ENCODE data around the gene FAM200C. TPM values are rescaled to one million over a fixed set of nuclear protein-coding genes. Genes with fewer than 3 reads are reported as not detected.

Gene FAM200C
- total and polyA plus RNA-seq, 2 of the 8 experiments (the other 6 are each of a cell fraction or from before 2014, with no cell fraction given) = 2.6 to 7.3 TPM

GRCh38 chr5:160441311-160441781 is 41.5 kb upstream of the FAM200C start:
- Histone ChIP-seq H4K20me1 (replicated peaks in 1 of 2; ENCODE audit: control insufficient read depth in 1 of 2, insufficient read depth in 2 of 2, low read length in 2 of 2) (no peaks in the 10 kb centered on the region), H2BK20ac (ENCODE audit: low read length) (no peak overlapping the region), H3K79me1 (ENCODE audit: low read depth, low read length) (no peaks in the 10 kb centered on the region), H3K4me1 (replicated peaks in 1 of 4; ENCODE audit: control insufficient read depth in 3 of 4, insufficient read depth in 4 of 4, low read length in 3 of 4) (no peaks in the 10 kb centered on the region), H3K56ac (replicated peaks; ENCODE audit: insufficient read length, low read depth, low read length) (no peak overlapping the region), H3K4ac (replicated peaks; ENCODE audit: insufficient read length, low read depth, low read length) (no peak overlapping the region), H3K79me2 (ENCODE audit: control insufficient read depth in 1 of 2, insufficient read depth in 2 of 2, low read length in 2 of 2) (no peaks in the 10 kb centered on the region), H2BK12ac (ENCODE audit: low read depth, low read length) (no peak overlapping the region), H3K14ac (ENCODE audit: insufficient read length) (no peak overlapping the region), H3K9me3 (ENCODE audit: insufficient read depth in 2 of 2, low read depth in 1 of 2, low read length in 1 of 2) (no peaks in the 10 kb centered on the region), H3K23ac (ENCODE audit: insufficient read length) (no peak overlapping the region), H3K23me2 (ENCODE audit: low read depth, low read length) (no peaks in the 10 kb centered on the region; the same call in 1 of the 2 replicates), H4K8ac (ENCODE audit: extremely low read depth, insufficient read depth, low read length) (no peak overlapping the region), H3K27ac (ENCODE audit: low read depth, low read length) (no peak overlapping the region), H2BK15ac (ENCODE audit: low read length) (no peak overlapping the region), H3K36me3 (ENCODE audit: control insufficient read depth in 2 of 4, insufficient read depth in 4 of 4, low read length in 3 of 4) (no peaks in the 10 kb centered on the region), H3K4me3 (ENCODE audit: extremely low read depth in 1 of 4, insufficient read depth in 2 of 4, low read depth in 3 of 4, low read length in 4 of 4) (no peak overlapping the region), H2BK120ac (replicated peaks; ENCODE audit: low read depth, low read length) (no peak overlapping the region), H2BK5ac (ENCODE audit: low read depth, low read length) (no peak overlapping the region), H2AFZ (ENCODE audit: low read length) (no peak overlapping the region), H2AK5ac (ENCODE audit: low read depth, low read length) (no peak overlapping the region), H3K18ac (ENCODE audit: extremely low read depth, low read length) (no peak overlapping the region), H3K27me3 (replicated peaks in 1 of 4; ENCODE audit: control insufficient read depth in 3 of 4, extremely low read depth in 1 of 4, insufficient read depth in 3 of 4, low read length in 3 of 4) (no peaks in the 10 kb centered on the region), H4K91ac (replicated peaks; ENCODE audit: insufficient read length, low read length) (no peak overlapping the region), H4K5ac (ENCODE audit: insufficient read length, low read depth, low read length) (no peak overlapping the region), H3K9ac (replicated peaks in 1 of 4; ENCODE audit: extremely low read depth in 1 of 4, low read depth in 3 of 4, low read length in 3 of 4) (no peak overlapping the region), H3K4me2 (ENCODE audit: insufficient read depth in 1 of 2, low read depth in 2 of 2, low read length in 2 of 2) (no peak overlapping the region)
- ChIA-PET POLR2A (ENCODE audit: partially characterized antibody) (interaction anchor here (1.1 kb wide), 1 partner anchor 255 kb away, joined by 3 read pairs; no protein-coding TSS in a partner anchor), CTCF (ENCODE audit: partially characterized antibody) (interaction anchor here (0.6 to 6.2 kb wide), 7 partner anchors 17 to 346 kb away, joined by 3 to 81 read pairs (median 25); no protein-coding TSS in a partner anchor)
- DNase-seq (ENCODE audit: low read depth in 1 of 2, low spot score in 2 of 2) (no peak), FAIRE-seq (no peak)
- no peak for TF ChIP-seq RBBP5 (IDR thresholded peaks at IDR 0.05; ENCODE audit: borderline replicate concordance, low read depth, low read length)
- TF ChIP-seq, protein P1, sequence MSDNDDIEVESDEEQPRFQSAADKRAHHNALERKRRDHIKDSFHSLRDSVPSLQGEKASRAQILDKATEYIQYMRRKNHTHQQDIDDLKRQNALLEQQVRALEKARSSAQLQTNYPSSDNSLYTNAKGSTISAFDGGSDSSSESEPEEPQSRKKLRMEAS (IDR thresholded peaks at IDR 0.05) = no peak
- 80% methylated on average over 1 of the region's 1 CpG; no CpG with 5 or more reads in 1 of the 2 experiments for WGBS, 2 experiments (ENCODE audit: extremely low coverage in 1 of 2, insufficient coverage in 1 of 2, insufficient read length in 1 of 2, insufficient replicate concordance in 2 of 2, low coverage in 1 of 2, low lambda C conversion rate in 2 of 2, missing lambda C conversion rate in 1 of 2)

Measured in H1 (cell line).